Coronary artery (tissue), 2 donors: ENCODE data around the gene BCAS4.
A peak's percentile ranks its signal among the peaks of the same experiment; 100 is the strongest.

Source experiments
- DNase-seq: peaks from one replicate; pipeline ENCODE4 v3.0.0-alpha.2; 2017; ENCODE audit warnings: low spot score
- H3K27ac ChIP-seq, 2 donors: fragments of 200-600 bp; sonication (generic); one replicate each; pipeline ENCODE4 v1.5.1; 2016 to 2019
- H3K4me3 ChIP-seq: fragments of 200-600 bp; sonication (generic); 2 replicates; pipeline ENCODE4 v1.5.1; 2016; ENCODE audit warnings: mild to moderate bottlenecking, moderate library complexity
- TF ChIP-seq, protein P1 (sequence below): fragments of 200-600 bp; sonication (generic); IDR thresholded peaks from one replicate; pipeline ENCODE4 v1.5.1; 2019; ENCODE audit warnings: antibody characterized with exemption

The BCAS4 gene

DNA sequence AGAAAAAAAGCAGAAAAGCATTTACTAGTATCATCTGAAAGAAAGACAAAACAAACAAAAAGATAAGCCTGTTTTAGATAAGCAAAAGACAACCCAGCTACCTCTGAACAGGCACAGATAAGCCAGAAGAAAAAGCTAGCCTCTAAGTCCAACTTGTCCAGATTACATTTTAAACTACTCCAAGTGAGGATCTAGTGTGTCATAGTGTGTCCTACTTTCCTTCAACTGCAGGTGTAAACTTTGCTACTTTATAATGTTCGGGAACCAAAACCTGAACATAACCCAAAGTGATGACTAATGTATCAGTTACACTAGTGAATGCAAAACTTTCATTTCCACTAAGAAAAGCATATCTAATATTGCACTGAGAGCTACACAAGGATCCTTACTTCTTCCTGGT is 116.9 kb downstream of the BCAS4 start:
- DNase-seq = no peak
- TF ChIP-seq, protein P1, sequence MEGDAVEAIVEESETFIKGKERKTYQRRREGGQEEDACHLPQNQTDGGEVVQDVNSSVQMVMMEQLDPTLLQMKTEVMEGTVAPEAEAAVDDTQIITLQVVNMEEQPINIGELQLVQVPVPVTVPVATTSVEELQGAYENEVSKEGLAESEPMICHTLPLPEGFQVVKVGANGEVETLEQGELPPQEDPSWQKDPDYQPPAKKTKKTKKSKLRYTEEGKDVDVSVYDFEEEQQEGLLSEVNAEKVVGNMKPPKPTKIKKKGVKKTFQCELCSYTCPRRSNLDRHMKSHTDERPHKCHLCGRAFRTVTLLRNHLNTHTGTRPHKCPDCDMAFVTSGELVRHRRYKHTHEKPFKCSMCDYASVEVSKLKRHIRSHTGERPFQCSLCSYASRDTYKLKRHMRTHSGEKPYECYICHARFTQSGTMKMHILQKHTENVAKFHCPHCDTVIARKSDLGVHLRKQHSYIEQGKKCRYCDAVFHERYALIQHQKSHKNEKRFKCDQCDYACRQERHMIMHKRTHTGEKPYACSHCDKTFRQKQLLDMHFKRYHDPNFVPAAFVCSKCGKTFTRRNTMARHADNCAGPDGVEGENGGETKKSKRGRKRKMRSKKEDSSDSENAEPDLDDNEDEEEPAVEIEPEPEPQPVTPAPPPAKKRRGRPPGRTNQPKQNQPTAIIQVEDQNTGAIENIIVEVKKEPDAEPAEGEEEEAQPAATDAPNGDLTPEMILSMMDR = no peak
- Histone ChIP-seq H3K4me3 (no peak overlapping the region), H3K27ac (no peak overlapping the region)

DNA sequence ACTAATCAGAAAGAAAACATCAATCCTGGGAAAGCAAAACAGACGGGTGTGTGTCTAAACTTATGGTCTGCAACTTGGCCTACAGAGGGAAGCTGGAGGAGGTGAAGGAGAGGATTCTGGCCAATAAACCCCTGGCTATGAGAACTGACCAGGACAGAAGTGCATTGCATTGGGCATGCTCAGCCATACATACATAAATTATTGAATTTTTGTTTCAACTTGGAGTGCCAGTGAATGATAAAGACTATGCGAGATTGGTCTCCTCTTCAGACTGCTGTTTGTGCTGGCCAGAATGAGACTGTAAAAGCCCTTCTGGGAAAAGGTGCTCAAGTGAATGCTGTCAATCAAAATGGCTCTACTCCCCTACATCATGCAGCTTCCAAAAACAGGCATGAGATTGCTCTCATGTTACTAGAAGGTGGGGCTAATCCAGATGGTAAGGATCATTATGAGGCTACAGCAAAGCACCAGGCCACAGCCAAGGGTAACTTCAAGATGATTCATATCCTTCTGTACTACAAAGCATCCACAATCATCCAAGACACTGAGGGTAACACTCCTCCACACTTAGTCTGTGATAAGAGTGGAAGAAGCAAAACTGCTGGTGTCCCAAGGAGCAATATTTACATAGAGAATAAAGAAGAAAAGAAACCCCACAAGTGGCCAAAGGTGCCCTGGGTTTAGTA is 119.0 kb downstream of the BCAS4 start:
- no peak for DNase-seq
- H3K4me3 ChIP-seq = no peak overlapping the region
- TF ChIP-seq, protein P1 = no peak
- peak overlapping the region in 1 of 2 donors; percentile 8 for H3K27ac ChIP-seq

- Histone ChIP-seq H3K27ac (peak overlapping the region in 1 of 2 donors; percentile 41), H3K4me3 (peak overlapping the region; percentile 13)
- TF ChIP-seq, protein P1 = no peak
- DNase-seq = no peak
These were observed 120.6 kb downstream of the BCAS4 start for GRCh38 chr20:50915424-50915823.

GRCh38 chr20:50916257-50916656 is 121.4 kb downstream of the BCAS4 start:
- Histone ChIP-seq H3K27ac (peak overlapping the region; percentile 5 to 36), H3K4me3 (no peak overlapping the region)
- DNase-seq = no peak
- TF ChIP-seq, protein P1 = no peak

DNA sequence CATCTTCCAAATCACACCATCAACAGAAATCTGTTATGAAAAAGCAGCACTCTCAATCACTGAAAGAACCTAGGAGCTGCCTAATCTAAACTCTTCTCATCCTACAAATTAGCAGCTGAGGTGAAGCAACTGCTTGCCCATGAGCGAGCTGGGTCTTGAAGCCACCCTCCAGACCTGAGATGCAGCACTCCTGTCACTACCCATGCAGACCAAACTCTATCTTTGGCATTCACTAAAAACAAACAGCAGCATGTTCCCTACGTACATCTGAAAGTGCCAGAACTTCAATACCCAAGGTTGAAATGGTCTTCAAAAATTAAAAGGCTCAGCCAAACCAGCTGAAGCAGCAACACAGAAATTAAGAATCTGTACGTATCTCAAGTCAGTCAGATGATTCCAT is 122.1 kb downstream of the BCAS4 start:
- TF ChIP-seq, protein P1 = no peak
- Histone ChIP-seq H3K4me3 (no peak overlapping the region), H3K27ac (peak overlapping the region; percentile 7 to 36)
- DNase-seq = no peak

DNA sequence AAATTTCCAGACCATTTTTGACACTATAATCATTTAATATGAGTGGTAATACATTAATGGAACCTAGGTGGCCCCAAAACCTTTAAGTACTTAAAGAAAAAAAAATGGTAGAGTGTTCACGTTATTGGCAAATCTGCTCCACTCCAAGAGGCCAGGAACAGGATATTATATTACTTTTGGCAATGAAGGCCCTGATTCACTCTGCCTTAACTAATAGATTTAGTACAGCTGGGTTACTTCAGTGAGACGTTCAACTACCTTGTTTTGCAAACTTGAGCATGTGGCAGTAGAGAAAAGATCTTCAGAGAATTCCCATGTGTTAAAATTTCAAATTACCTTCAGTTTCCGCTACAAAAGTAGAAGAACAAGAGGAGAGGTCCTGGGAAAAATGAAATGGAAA is 123.5 kb downstream of the BCAS4 start:
- no peak overlapping the region for H3K4me3 ChIP-seq
- DNase-seq = no peak
- TF ChIP-seq, protein P1 = no peak
- no peak overlapping the region for H3K27ac ChIP-seq

- TF ChIP-seq, protein P1 = no peak
- Histone ChIP-seq H3K27ac (peak overlapping the region in 1 of 2 donors; percentile 13), H3K4me3 (no peak overlapping the region)
- DNase-seq = no peak
These were observed 124.7 kb downstream of the BCAS4 start for GRCh38 chr20:50919567-50919966.
